Stomach smooth muscle (tissue), 2 donors: ENCODE measurements around the gene USP34.
"Not testable (repeated sequence)": the region's sequence is repeated elsewhere in the genome, so short reads cannot be mapped to it uniquely, and the experiment has no call there.

Experiments used
- H3K27ac ChIP-seq: one replicate; pipeline ENCODE4 v1.7.0; 2013; ENCODE audit warnings: mild to moderate bottlenecking, low read length, inconsistent platforms
- H3K27me3 ChIP-seq, 2 donors: one replicate each; pipeline ENCODE4 v1.7.0; 2013; ENCODE audit warnings: low read length in 2 of 2; ENCODE audit not compliant: insufficient read depth in 2 of 2, control insufficient read depth in 1 of 2
- H3K36me3 ChIP-seq, 2 donors: one replicate each; pipeline ENCODE4 v1.7.0; 2013; ENCODE audit warnings: low read length in 2 of 2; ENCODE audit not compliant: control insufficient read depth in 2 of 2, insufficient read depth in 2 of 2
- H3K4me1 ChIP-seq: one replicate; pipeline ENCODE4 v1.7.0; 2013; ENCODE audit warnings: low read length; ENCODE audit not compliant: control insufficient read depth, insufficient read depth
- H3K4me3 ChIP-seq, 2 donors: one replicate each; pipeline ENCODE4 v1.7.0; 2013; ENCODE audit warnings: low read length in 2 of 2
- H3K9ac ChIP-seq, 2 donors: one replicate each; pipeline ENCODE4 v1.7.0; 2013; ENCODE audit warnings: low read length in 2 of 2, mild to moderate bottlenecking in 1 of 2
- H3K9me3 ChIP-seq, 2 donors: one replicate each; pipeline ENCODE4 v1.7.0; 2013; ENCODE audit warnings: low read length in 2 of 2; ENCODE audit not compliant: control insufficient read depth in 2 of 2
- donor health status: healthy.
- donor health status: Pancreatic carcinoma.

USP34 gene

GRCh38 chr2:61456746-61457420 lies 14.0 kb downstream of the USP34 start:
- Histone ChIP-seq H3K9ac (no peak overlapping the region), H3K36me3 (no peaks in the 10 kb centered on the region), H3K4me1 (peaks cover 6% of the 10 kb centered on the region), H3K9me3 (no peaks in the 10 kb centered on the region), H3K27ac (no peak overlapping the region), H3K27me3 (no peaks in the 10 kb centered on the region), H3K4me3 (no peak overlapping the region)

GRCh38 chr2:61456070-61456745 lies 14.7 kb downstream of the USP34 start:
- no peaks in the 10 kb centered on the region for H3K27me3 ChIP-seq
- H3K27ac ChIP-seq: no peak overlapping the region
- H3K4me1 ChIP-seq: peaks cover 6% of the 10 kb centered on the region
- no peaks in the 10 kb centered on the region for H3K9me3 ChIP-seq
- H3K4me3 ChIP-seq: no peak overlapping the region
- H3K9ac ChIP-seq: no peak overlapping the region
- no peaks in the 10 kb centered on the region for H3K36me3 ChIP-seq

- H3K4me1 ChIP-seq, H3K9ac ChIP-seq, H3K4me3 ChIP-seq, H3K36me3 ChIP-seq, H3K9me3 ChIP-seq, H3K27ac ChIP-seq, H3K27me3 ChIP-seq: not testable (repeated sequence)
Observed at GRCh38 chr2:61454972-61455371, 15.9 kb downstream of the USP34 start.

- Histone ChIP-seq H3K9ac (no peak overlapping the region), H3K27ac (no peak overlapping the region), H3K4me1 (peaks cover 6% of the 10 kb centered on the region), H3K4me3 (no peak overlapping the region), H3K27me3 (no peaks in the 10 kb centered on the region), H3K36me3 (no peaks in the 10 kb centered on the region), H3K9me3 (no peaks in the 10 kb centered on the region)
Observed at GRCh38 chr2:61454383-61454782, 16.5 kb downstream of the USP34 start.

GRCh38 chr2:61452392-61452791 lies 18.5 kb downstream of the USP34 start:
- no peaks in the 10 kb centered on the region for H3K27me3 ChIP-seq
- H3K9me3 ChIP-seq: no peaks in the 10 kb centered on the region
- no peak overlapping the region for H3K9ac ChIP-seq
- no peak overlapping the region for H3K4me3 ChIP-seq
- no peak overlapping the region for H3K27ac ChIP-seq
- peaks cover 6% of the 10 kb centered on the region for H3K4me1 ChIP-seq
- H3K36me3 ChIP-seq: no peaks in the 10 kb centered on the region

- Histone ChIP-seq H3K36me3 (no peaks in the 10 kb centered on the region), H3K4me1 (no peaks in the 10 kb centered on the region), H3K4me3 (no peak overlapping the region), H3K9ac (no peak overlapping the region), H3K9me3 (no peaks in the 10 kb centered on the region), H3K27me3 (no peaks in the 10 kb centered on the region), H3K27ac (no peak overlapping the region)
Observed at GRCh38 chr2:61451178-61451577, 19.7 kb downstream of the USP34 start.

GRCh38 chr2:61450144-61450543 lies 20.7 kb downstream of the USP34 start:
- Histone ChIP-seq H3K36me3 (no peaks in the 10 kb centered on the region), H3K27me3 (no peaks in the 10 kb centered on the region), H3K4me3 (no peak overlapping the region), H3K9me3 (no peaks in the 10 kb centered on the region), H3K4me1 (no peaks in the 10 kb centered on the region), H3K27ac (no peak overlapping the region), H3K9ac (no peak overlapping the region)

- H3K27ac ChIP-seq: no peak overlapping the region
- H3K4me1 ChIP-seq: no peaks in the 10 kb centered on the region
- H3K27me3 ChIP-seq: no peaks in the 10 kb centered on the region
- H3K4me3 ChIP-seq: no peak overlapping the region
- H3K9ac ChIP-seq: no peak overlapping the region
- H3K36me3 ChIP-seq: no peaks in the 10 kb centered on the region
- H3K9me3 ChIP-seq: no peaks in the 10 kb centered on the region
Observed at GRCh38 chr2:61448229-61448628, 22.7 kb downstream of the USP34 start.

- H3K27me3 ChIP-seq, H3K4me1 ChIP-seq, H3K36me3 ChIP-seq, H3K4me3 ChIP-seq, H3K9ac ChIP-seq, H3K9me3 ChIP-seq, H3K27ac ChIP-seq: not testable (repeated sequence)
Observed at GRCh38 chr2:61446971-61447370, 23.9 kb downstream of the USP34 start.

GRCh38 chr2:61443342-61444041 lies 27.4 kb downstream of the USP34 start:
- Histone ChIP-seq H3K9me3 (no peaks in the 10 kb centered on the region), H3K27ac (no peak overlapping the region), H3K27me3 (no peaks in the 10 kb centered on the region), H3K9ac (no peak overlapping the region), H3K4me3 (no peak overlapping the region), H3K36me3 (no peaks in the 10 kb centered on the region), H3K4me1 (peaks cover 11% of the 10 kb centered on the region)
